GM21528 (cell line): ENCODE measurements around the gene TMEM132A.

ENCODE experiments used
- ATAC-seq: cut with Tn5 transposase; IDR thresholded peaks from one replicate; pipeline ENCODE4 v1.9.1; 2021; ENCODE audit warnings: mild to moderate bottlenecking, moderate library complexity; ENCODE audit not compliant: unreplicated experiment, low FRiP score

TMEM132A gene, protein sequence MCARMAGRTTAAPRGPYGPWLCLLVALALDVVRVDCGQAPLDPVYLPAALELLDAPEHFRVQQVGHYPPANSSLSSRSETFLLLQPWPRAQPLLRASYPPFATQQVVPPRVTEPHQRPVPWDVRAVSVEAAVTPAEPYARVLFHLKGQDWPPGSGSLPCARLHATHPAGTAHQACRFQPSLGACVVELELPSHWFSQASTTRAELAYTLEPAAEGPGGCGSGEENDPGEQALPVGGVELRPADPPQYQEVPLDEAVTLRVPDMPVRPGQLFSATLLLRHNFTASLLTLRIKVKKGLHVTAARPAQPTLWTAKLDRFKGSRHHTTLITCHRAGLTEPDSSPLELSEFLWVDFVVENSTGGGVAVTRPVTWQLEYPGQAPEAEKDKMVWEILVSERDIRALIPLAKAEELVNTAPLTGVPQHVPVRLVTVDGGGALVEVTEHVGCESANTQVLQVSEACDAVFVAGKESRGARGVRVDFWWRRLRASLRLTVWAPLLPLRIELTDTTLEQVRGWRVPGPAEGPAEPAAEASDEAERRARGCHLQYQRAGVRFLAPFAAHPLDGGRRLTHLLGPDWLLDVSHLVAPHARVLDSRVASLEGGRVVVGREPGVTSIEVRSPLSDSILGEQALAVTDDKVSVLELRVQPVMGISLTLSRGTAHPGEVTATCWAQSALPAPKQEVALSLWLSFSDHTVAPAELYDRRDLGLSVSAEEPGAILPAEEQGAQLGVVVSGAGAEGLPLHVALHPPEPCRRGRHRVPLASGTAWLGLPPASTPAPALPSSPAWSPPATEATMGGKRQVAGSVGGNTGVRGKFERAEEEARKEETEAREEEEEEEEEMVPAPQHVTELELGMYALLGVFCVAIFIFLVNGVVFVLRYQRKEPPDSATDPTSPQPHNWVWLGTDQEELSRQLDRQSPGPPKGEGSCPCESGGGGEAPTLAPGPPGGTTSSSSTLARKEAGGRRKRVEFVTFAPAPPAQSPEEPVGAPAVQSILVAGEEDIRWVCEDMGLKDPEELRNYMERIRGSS

DNA sequence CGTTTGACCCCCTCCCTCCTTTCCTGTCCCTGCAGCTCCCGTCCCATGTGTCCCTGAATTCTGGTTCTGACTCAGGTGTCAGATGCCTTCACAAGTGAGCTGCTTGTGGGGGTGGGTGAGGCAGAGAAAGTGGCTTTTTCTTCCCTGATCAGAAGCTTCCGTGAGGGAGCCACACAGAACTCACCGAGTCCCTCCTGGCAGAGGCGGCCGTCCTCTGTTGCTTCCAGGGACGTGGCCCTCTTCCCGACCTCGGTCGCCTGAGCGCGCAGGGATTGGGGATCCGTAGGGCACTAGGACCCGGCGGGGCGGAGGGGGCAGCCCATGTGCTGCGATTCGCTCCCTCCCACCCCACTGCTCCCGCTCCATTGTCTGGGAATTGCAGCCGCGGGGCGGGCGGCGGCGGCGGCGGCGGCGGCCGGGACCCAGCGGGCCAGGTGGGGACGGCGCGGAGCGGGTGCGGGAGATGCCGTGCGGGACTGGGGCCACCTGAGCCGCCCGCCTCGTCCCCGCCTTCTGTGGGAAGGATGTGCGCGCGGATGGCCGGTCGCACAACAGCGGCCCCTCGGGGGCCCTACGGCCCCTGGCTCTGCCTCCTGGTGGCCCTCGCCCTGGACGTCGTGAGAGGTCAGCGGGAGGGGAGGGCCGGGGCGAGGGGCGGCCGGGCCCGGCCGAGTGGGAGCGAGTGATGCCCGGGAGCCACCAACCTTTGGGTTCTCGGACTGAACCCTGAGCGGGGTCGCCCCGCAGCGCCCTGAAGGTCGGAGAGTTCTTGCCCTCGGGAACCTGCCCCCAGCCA is at the start of gene TMEM132A:
Gene TMEM132A (plus strand): TSS at position 351 of the 796 bp plus-strand sequence. CDS start 174 bp downstream, at position 525.
- ATAC-seq, result no peak

DNA sequence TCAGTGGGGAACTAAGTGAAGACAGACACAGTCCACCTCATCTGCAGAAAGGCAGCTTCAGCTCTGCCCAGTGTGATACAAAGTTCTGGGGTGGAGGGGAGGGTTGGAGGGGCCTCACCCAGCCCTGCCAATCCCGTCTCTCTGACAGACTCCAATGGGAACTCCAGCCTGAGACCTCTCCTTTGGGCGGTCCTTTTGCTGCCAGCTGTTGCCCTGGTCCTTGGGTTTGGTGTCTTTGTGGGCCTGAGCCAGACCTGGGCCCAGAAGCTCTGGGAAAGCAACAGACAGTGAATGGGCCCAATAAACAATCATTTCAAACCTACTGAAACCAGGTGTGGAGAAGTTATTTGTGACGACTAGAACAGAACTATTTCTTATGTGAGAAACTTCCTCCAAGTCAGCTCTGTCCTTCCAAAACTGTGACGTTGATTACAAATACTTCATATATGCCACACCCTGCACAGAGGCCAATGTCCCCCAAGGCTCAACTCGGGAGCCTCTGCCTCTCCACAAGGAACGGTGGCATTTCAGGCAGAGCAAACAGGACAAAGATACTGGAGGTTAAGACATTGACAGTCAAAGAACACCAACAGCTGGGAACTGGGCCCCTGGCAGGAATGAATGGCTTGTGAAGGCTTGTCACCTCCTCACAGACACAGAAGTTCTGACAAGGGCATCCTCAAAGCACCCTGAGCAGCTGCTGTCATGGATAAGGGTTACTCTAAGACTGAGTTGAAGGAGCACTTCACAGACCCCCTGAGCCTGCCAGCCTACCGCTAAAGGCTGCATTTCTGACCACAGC is 48.7 kb upstream of the TMEM132A start:
- no peak for ATAC-seq

DNA sequence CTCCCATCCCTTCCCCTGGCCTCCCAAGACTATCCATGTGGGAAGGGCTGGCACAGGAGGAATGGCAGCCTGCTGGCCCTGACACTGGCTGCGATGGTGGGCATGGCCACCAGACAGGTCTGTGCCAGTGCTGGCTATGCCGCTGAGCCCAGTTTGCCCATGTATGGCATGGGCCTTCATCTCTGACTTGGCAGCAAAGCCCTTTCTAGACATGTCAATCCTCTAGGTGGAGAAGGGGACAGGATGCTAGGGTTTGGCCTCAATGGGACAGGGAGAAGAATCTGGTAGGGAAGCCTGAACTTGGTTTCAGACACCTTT is 48.1 kb upstream of the TMEM132A start:
- no peak for ATAC-seq

DNA sequence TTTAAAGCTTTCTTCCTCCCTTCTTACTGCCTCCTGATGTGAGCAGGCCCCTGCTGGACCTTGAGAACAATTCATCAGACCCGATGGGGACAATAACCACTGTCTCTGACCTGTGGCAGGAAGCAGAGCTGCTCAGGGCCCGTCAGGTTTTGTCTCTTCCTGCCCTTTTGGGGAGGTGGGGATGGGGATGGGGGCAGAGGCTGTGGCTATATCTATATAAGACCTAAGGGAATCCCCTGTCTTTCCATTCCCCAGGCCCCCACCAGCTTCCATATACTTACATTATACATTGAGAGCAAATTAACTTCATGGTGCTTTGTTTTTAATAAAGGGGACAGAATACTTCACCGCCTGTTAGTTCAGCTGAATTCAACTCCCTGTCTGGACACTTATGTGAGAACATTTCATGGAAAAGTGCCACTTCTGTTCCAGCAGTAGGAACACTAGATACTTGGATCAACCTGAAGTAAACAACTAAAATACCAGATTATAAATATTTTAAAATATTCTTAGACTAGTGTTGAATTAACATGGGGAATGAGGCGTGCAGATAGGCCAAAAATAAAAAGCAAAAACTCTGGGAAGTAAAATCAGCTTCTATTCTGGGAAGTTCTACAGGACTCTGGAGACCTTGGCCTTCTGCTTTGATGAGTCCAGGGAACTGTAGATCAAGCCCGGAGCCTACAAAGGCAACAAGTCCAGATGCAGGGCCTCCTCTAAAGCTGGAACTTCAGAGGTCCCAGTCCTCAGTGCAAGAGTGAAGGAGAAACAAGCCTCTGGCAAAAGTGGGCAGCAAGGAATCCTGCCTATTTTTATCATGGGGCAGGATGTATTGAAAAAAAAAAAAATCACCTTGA is 45.8 kb upstream of the TMEM132A start:
- ATAC-seq, result no peak

DNA sequence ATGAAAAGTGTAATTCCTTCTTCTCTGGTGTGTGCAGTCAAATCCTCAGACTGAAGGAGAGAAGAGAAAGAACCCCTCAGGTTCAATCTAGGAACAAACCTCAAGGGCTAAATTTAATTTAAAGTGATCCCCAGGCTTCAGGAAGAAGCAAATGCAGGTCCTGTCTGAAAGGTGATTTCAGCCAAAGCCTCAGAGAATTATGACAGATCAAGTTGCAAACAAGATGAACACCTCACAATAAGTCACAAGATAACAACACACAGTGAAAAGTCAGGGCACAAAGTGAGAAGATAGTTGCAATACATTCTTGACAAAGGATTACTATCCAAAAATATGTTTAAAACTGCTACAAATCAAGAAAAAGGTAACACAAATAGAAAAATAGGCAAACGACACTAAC is 45.2 kb upstream of the TMEM132A start:
- ATAC-seq, result no peak

DNA sequence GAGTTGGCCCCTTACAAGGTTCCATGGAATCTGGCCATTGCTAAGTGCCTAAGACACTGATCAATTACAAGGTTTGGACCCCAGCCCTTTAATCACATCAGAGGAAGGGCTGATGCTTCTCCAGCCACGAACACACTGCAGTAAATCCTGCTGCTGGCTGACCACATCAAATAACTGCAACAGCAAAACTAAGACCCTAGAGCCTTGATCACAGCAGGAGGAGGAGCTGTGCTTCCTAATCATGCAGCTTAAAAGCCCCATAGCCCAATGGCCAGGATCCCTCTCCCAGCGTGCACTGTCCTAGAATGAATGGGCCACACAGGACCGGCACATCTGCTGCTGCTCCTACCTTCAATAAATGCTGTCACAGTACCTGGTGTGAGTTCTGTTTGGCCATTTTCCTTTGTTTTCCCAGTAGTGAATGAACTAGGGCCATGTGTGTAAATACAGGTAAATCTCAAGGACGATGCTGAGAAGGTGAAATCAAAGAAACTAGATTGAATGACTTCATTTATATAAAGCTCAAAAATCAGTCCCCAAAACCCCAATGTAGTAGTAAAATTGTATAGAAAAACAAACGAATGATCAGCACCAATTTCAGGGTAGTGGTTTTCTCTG is 44.2 kb upstream of the TMEM132A start:
- ATAC-seq, result no peak

DNA sequence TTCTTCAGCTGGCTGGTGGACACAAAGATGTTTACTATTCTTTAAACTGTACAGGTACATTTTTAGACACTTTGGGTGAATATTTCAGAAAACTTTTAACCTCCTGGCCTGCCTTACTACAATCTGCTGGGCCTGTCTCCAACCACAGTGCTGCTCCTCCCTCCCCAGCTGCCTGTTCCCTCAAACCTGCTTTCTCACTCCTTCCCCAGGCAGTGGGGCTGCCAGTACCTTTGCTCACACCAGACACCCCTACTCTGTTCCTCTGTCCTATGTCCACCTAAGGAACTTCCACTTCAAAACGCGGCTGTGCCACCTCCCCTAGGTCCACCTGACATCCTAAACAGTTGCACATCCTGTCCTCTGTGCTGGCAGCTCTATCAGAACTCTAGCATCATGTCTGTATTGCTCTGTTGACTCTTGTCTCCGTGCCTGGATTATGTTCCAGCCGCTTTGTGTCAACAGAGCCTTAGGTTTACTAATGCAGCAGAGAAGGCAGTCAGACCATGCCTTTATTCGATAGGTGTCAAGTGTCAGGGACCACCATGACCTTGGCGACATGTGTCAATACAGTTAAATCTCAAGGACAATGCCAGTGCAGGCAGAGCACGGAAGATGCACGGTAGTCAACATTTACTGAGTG is 43.5 kb upstream of the TMEM132A start:
- no peak for ATAC-seq

DNA sequence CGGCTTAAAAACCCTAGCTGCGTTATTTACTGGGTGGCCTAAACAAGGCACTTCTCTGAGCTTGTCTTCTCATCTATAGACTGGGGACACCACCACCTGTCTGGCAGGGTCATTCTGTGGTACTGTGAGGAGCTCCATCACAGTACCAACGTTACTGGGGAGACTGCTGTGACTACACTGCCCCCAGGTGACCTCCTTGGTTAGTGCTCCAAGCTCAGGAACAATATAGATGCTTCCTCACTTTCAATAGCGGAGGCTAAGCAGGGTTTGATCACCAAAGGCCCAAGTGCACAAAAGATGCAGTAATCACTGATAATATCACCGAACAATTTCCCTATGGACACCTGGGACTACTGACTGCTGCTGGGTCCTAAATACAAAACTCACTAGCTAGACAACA is 36.7 kb upstream of the TMEM132A start:
- no peak for ATAC-seq

DNA sequence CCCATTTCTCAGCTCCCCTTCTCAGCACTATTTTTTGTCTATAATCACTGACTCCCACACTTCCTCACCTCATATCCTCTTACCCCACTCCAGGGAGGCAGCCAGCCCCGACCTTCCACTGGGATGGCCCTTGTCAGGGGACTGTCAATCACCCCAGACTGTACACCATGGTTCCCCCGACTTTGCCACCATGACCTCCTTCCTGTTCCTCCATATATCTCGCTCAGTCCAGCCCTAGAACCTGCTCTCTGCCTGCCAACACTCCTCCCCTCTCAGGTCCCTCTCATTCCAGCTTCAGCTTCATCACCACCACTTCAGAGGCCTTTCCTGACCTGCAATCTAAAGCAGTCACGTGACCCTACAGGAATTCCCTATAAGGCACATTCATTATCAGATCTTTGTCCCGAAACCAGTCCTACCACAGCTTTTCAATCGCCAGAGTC is 34.4 kb upstream of the TMEM132A start:
- ATAC-seq, result no peak

DNA sequence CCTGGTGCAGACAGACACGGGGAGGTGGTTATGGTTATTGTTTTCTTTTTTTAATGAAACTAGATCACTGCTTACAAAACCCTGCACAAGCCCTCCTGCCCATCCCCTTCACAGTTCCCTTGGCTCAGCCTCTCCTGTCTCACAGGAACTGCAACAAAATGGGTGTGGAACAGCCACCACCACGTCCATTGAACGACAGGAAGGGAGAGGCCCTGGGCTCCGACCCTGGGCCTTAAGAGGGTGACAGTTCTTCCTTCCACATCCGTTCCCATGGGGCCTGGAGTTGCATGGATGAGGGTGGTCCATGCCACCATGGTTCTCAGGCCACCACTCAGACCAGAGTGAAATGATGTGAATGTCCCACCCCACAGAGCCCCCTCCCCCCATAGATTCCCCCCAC is 33.6 kb upstream of the TMEM132A start:
- no peak for ATAC-seq

DNA sequence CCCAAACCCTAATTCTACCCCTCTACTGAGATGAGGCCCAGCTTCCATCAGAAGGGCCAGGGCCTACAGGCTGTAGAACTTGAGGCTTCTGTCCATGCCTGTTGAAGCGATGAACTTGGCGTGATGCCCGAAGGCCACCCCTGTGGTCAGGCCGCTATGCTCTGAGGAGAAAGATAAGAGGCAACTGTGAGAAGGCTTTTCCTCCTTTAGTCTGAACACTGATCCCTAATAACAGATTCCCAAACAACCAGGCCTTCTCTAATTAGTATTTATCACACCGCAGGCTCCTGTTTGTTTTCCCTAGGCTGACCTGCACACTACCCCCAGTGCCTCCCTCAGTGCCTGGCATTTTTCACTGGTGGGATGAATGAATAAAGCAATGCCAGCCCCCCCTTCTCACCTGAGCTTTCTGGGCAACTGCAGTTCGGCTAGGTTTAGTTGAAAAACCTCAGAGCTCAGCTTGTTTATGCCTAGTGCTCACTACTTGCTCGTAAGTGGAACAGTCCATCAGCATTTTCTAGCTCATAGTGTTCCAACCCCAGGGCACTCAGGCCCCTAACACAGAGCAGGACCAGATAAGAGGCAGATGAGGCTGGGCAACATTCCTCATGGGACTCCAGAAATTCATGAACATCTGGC is 33.0 kb upstream of the TMEM132A start:
- ATAC-seq, result no peak

DNA sequence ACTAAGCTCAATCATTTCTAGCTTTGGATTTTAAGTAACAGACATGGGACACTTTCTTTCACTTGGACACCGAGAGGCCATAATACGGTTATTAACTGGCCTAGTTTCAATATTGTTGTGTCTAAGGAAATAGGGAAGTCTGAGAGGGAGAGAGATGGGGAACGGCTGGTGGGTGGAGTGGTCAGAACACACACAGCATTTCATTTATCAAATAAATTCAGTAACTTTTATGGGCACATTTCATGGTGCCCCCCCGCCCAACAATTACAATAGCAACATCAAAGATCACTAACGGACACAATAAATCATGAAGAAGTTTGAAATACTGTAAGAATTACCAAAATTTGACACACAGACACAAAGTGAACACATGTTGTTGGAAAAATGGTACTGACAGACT is 28.6 kb upstream of the TMEM132A start:
- no peak for ATAC-seq

DNA sequence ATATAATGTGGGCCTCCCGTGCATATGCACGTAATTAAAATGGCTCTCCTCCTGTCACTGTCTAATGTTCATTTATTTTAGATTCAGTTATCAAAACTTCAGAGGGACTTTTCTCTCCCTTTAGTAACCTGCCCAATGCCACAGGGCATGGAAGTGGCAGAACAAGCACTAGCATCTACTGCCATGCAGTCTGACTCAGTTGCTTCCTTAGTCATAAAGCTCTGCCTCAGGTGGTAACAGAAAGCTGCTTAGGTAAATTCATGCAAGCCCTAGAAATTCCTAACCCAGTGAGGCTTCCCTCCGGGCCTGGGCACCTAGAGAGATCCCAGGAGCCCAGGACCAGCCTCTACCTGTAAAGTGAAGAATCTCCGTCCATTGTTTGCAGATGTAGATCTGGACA is 26.8 kb upstream of the TMEM132A start:
- ATAC-seq, result no peak

DNA sequence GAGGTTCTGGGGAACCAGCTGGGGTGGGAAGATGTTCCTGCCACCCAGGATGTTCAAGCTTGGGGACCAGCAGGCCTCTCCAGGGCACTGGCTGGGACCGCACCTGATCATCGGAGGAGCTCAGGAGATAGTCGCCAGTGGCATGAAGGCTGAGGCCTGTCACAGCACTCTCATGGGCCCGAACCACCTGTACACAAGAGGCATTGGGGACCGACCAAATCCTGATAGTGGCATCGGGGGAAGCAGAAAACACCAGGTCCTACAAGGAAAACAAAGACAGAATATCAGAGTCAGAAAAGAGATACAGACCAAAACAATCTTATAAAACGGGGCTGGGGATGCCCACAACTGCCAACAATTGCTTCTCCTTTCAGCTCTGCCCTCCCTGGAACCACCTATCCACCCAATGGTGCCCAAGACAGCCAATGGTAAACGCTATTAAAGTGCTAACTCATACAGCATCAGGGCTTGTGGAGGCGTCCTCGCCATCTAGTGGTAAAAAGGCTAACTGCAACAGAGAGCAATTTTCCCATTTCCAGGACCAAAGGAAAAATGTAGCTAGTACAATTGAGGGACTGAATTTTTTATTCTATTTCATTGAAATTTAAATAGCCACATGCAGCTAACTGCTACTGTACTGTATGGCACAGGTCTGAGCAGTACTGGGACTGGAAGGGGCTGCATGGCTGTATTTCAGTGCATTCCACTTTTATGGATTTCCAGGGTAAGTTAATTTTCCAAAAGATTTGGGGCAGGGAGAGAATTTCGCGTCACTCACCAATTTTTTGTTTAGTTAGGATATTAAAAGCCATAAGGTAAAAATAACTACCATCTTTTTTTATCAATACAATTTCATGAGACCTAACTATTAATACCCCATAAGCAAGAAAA is 25.0 kb upstream of the TMEM132A start:
- ATAC-seq, result no peak

DNA sequence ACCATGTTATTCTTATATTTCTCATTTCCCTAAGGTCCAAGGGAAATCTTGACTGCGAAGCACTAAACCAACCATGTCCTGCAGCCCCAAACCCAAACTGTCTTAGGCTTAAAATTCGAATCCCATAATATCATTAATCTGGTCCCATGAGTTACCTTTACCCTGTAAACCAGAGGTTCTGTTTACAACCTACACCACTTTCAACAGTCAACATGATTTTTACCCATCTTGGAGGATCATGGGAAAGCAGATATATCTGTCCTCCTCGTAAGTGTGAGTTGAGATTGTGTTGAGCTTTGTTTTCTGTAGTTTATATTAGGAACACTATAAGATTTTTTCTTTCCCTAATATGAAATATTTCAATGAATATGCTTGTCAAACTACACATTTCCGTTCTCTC is 24.3 kb upstream of the TMEM132A start:
- no peak for ATAC-seq

DNA sequence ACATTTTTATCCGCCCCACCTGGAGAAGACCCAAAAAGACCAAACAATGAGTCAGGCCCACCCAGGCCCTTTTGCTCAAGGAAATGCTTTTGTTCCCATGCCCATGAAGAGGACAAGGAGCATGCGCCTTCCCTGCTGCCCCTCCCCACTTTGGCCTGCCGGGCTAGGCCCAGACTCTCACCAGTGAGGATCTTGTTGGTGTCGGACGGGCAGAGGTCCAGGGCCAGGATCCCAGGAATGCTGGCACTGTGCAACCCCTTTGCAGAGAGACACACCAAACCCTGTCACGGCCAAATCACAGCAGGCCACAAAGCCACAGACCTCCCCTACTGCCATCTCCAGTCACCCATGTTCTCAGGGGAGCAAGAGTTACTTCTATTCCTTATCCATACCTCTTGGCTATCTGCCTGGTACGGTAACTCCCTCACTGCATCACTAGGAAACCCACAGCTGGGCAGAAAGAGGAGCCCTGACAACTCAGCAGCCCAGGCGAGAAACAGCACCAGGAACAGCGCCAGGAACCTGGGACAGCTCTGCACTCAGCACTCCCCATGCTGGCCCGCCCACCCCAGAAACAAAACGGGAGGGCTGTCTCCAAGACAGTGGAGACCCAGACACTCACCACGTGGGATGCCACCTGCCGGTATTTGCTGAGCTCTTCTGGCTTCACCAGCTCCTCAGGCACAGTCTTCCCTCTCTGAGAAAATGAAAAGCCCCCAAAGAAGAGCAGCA is 23.4 kb upstream of the TMEM132A start:
- ATAC-seq, result no peak
